Lower lobe of right lung (tissue), 2 donors: ENCODE data around the gene PHF21A. TPM values are rescaled to one million over a fixed set of nuclear protein-coding genes. Genes with fewer than 3 reads are reported as not detected.

Experiments
- ATAC-seq, 2 donors: fragments of 200-7000 bp; cut with Tn5 transposase; one replicate each; pipeline ENCODE4 v1.9.1; 2020 to 2022; ENCODE audit warnings: mild to moderate bottlenecking in 2 of 2, moderate library complexity in 2 of 2
- DNase-seq: peaks from one replicate; pipeline ENCODE4 v3.0.0-alpha.2; 2020
- H3K27ac ChIP-seq: fragments of 200-600 bp; one replicate; pipeline ENCODE4 v1.8.0; 2022
- H3K27me3 ChIP-seq: fragments of 200-600 bp; one replicate; pipeline ENCODE4 v1.8.0; 2022; ENCODE audit warnings: low read depth
- H3K36me3 ChIP-seq: fragments of 200-600 bp; one replicate; pipeline ENCODE4 v1.8.0; 2022; ENCODE audit warnings: mild to moderate bottlenecking
- H3K4me1 ChIP-seq: fragments of 200-600 bp; one replicate; pipeline ENCODE4 v1.8.0; 2022
- H3K4me3 ChIP-seq: fragments of 200-600 bp; one replicate; pipeline ENCODE4 v1.8.0; 2022; ENCODE audit warnings: mild to moderate bottlenecking
- H3K9me3 ChIP-seq: fragments of 200-600 bp; one replicate; pipeline ENCODE4 v1.8.0; 2022
- CTCF ChIP-seq: fragments of 200-600 bp; IDR thresholded peaks from one replicate; pipeline ENCODE4 v1.8.0; 2022; ENCODE audit warnings: antibody characterized with exemption, mild to moderate bottlenecking
- intact Hi-C: fragments of 100-400 bp; cut with DNase I; formaldehyde crosslinking; loops from one replicate; pipeline ENCODE4 v1.11.0; 2022
- total RNA-seq: library from RNA; stranded (reverse); fragmentation: NEBNext Ultra II Directional; extraction: Animal tissue kit (Norgen Biotek cat#: 25700); gene quantifications from one replicate; pipeline ENCODE4 v1.2.1, GENCODE V29; 2021
- donor health status: DM: no; HTN: yes; CAD: no; lungs with severe emphysema.

PHF21A gene
- total RNA-seq, 1 donor from 2014 or later = 48.4 TPM

GRCh38 chr11:46075168-46075567 is 46.1 kb downstream of the PHF21A start:
- Histone ChIP-seq H3K27ac (no peak overlapping the region), H3K27me3 (no peaks in the 10 kb centered on the region), H3K4me1 (no peaks in the 10 kb centered on the region), H3K36me3 (peaks cover 22% of the 10 kb centered on the region), H3K4me3 (no peak overlapping the region), H3K9me3 (no peaks in the 10 kb centered on the region)
- DNase-seq (no peak), ATAC-seq (peak in 1 of 2 donors; percentile 54)
- TF ChIP-seq CTCF = no peak
- intact Hi-C loops = no loop called here

GRCh38 chr11:46073632-46074031 is 47.6 kb downstream of the PHF21A start:
- intact Hi-C loops = no loop called here

GRCh38 chr11:46072172-46072964 is 48.9 kb downstream of the PHF21A start:
- intact Hi-C loops = no loop called here

More at GRCh38 chr11:46073632-46074031, 47.6 kb downstream of the PHF21A start:
- Histone ChIP-seq H3K4me1 (no peaks in the 10 kb centered on the region), H3K27me3 (no peaks in the 10 kb centered on the region), H3K9me3 (no peaks in the 10 kb centered on the region), H3K36me3 (peaks cover 14% of the 10 kb centered on the region), H3K4me3 (no peak overlapping the region), H3K27ac (no peak overlapping the region)
- ATAC-seq (no peak), DNase-seq (no peak)
- TF ChIP-seq CTCF = no peak

GRCh38 chr11:46071091-46071490 is 50.2 kb downstream of the PHF21A start:
- Histone ChIP-seq H3K27me3 (no peaks in the 10 kb centered on the region), H3K36me3 (peaks cover 9% of the 10 kb centered on the region), H3K4me3 (no peak overlapping the region), H3K27ac (no peak overlapping the region), H3K4me1 (no peaks in the 10 kb centered on the region), H3K9me3 (no peaks in the 10 kb centered on the region)
- no peak for TF ChIP-seq CTCF
- no peak for DNase-seq
- intact Hi-C loops = no loop called here
- ATAC-seq = no peak

More at GRCh38 chr11:46072172-46072964, 48.9 kb downstream of the PHF21A start:
- TF ChIP-seq CTCF = no peak
- no peaks in the 10 kb centered on the region for H3K27me3 ChIP-seq
- no peaks in the 10 kb centered on the region for H3K9me3 ChIP-seq
- no peak overlapping the region for H3K27ac ChIP-seq
- DNase-seq (no peak), ATAC-seq (no peak)
- no peak overlapping the region for H3K4me3 ChIP-seq
- H3K36me3 ChIP-seq = peaks cover 13% of the 10 kb centered on the region
- H3K4me1 ChIP-seq = no peaks in the 10 kb centered on the region

- no peak overlapping the region for H3K27ac ChIP-seq
- no peaks in the 10 kb centered on the region for H3K9me3 ChIP-seq
- no peak overlapping the region for H3K4me3 ChIP-seq
- DNase-seq (no peak), ATAC-seq (no peak)
- H3K36me3 ChIP-seq = peaks cover 10% of the 10 kb centered on the region
- H3K27me3 ChIP-seq = no peaks in the 10 kb centered on the region
- no peak for TF ChIP-seq CTCF
- intact Hi-C loops = no loop called here
- H3K4me1 ChIP-seq = no peaks in the 10 kb centered on the region
These were observed 51.7 kb downstream of the PHF21A start for GRCh38 chr11:46069595-46069994.
